Activated CD4-positive, alpha-beta T cell treated with anti-CD3 and anti-CD28 coated beads for 48 hours (primary cell): ENCODE data around the gene SH3PXD2B.
A peak's percentile ranks its signal among the peaks of the same experiment; 100 is the strongest.

Experiments used
- DNase-seq: peaks from one replicate; pipeline ENCODE4 v3.0.0-alpha.2; 2020

Gene SH3PXD2B

DNA sequence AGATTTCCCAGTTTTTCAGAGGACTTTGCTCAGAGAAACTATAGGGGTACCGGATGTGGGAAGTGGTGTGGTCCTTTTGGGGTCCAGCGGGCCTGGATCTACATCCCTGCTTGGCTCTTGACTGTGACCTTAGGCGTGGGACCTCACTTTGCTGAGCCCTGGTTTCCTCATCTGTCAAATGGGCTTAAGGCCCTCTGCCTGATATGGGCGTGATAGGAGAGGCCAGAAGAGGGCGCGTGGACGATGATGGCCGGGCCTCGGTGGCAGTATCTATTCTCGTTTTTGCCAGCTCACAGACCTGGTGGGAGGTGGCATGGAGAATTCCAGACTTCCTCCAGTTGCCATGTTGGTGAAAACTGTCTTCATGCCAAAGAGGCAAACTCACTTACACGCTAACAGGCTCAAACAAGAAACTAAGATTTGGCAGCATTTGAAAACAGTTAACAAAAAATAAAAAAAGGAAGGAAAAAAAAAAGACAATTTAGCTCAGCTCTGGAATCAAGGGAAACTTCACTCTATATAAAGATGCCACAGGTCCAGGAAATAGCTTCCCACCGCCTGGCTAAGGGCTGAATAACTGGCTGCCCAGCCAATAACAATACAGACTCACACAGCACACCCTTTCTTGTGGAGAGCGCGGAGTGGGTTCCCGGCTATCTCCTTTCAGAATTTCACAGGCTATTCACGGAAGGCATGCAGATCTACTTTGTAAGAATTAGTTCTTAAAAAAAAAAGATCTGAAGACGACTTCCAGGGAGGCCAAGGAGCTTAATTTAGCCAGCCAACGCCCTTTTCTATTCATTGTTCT is 1.7 kb downstream of the SH3PXD2B start:
- no peak for DNase-seq

GRCh38 chr5:172451771-172452197 is 2.5 kb downstream of the SH3PXD2B start:
- DNase-seq = peak; percentile 19

DNA sequence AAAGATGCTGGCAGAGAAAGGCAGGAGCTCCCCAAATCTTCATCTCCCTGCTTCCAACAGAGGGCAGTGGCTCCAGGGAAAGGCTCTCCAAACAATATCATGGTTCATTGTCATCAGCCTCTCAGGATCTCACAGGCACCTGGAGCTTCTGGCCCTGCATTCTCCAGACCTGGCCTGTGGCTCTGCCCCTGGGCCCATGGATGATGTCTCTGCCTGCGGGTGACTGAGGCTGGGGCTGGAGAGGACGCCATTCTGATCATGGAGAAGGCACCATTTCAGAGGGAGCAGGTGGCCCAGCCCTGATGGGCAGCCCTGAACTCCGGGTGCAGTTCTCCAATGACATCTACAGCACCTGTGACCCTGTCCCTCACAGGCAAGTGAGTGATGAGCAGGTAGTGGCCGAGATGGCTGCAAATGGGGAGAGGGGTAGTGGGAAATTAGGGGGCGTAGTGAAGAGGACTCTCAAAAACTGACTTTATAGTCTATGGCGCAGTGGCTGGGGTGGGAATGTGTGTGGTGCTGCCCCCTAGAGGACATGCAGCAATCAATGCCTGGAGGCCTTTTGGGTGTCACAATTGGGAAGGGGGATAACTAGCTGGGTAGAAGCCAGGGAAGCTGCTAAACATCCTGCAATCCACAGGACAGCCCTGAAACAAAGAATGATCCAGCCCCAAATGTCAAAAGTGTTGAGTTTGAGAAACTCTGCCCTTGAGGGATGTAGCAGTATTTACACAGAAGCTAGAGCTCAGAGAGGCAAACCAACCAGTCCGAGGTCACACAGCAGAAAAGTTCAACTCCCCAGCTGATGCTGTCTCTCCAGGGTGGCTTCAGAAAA is 3.2 kb downstream of the SH3PXD2B start:
- DNase-seq = peak; percentile 66

GRCh38 chr5:172450453-172450852 is 3.9 kb downstream of the SH3PXD2B start:
- no peak for DNase-seq

- DNase-seq = no peak
Measured at GRCh38 chr5:172448999-172449398, 5.3 kb downstream of the SH3PXD2B start.

GRCh38 chr5:172447646-172448365 is 6.5 kb downstream of the SH3PXD2B start:
- no peak for DNase-seq

- DNase-seq = no peak
Measured at GRCh38 chr5:172446336-172447051, 7.8 kb downstream of the SH3PXD2B start.

DNA sequence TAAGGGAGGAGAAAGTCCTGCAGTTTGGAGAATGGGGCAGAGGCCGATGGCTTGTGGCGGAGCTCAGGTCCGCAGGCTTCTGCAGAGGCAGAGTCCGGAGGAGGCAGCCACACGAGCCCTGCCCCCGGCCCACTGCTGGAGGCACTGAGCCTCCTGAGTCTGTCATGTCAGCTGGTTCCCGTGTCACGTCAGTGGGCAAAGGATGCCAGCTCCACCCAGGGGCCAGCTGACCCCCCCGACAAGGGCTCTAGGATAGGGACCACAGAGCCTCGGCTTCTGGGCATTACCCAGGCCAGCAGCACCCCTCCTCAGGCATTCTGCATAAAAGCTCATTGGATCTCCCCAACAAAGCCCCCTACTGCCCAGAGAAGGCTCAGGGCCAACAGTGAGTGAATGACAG is 8.5 kb downstream of the SH3PXD2B start:
- DNase-seq = no peak

- DNase-seq = no peak
Measured at GRCh38 chr5:172444626-172445365, 9.5 kb downstream of the SH3PXD2B start.

- DNase-seq = no peak
Measured at GRCh38 chr5:172444110-172444510, 10.2 kb downstream of the SH3PXD2B start.

DNA sequence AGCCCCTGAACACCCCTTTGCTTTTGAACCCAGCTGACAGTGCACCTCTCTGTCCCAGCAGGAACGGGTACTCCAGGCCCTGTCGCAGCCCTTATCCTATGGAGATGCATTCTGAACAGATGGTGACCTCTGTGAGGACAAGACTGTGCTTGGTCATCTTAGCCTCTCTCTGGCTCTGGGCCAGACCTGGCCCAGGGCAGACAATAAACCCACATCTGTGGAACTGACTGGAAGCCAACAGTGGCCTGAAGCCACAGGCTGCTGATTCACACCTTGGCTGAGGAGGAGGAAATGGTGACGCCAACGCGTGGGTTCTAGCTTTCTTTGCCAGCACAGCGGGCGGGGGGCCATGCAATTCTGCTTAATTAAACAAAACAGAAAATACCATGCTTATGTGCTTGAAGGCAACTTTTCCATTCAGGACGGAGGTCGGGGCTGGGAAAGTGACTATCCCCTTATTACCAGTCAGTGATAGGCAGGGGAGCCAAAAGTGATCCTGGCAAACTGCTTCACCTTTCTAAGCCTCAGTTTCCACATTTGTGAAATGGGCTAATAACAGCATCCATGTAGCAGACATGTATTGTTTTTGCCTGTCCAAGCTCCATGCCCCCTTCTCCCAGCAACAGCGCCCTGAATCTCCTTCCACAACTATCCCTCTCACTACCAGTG is 10.8 kb downstream of the SH3PXD2B start:
- DNase-seq = peak; percentile 84

GRCh38 chr5:172442592-172442991 is 11.7 kb downstream of the SH3PXD2B start:
- DNase-seq = no peak

- DNase-seq = no peak
Measured at GRCh38 chr5:172441262-172441751, 13.0 kb downstream of the SH3PXD2B start.

DNA sequence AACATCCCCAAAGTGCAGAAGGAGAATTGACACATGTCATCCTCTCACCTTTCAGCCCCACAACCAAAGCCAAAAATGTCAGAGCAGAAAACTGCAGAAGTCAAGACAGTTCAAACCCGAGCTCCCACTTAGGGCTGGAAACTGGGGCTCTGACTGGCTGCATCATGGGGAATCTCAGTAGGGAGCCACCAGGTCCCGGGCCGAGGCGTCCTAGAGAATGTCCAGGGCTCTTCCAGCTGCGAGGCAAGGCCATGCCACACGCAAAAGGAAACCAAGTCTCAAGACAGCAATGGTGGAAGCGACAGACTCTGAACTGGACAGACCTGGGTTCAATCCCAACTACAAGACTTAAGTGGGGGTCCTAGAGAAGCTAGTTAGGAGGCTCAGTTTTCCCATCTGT is 13.8 kb downstream of the SH3PXD2B start:
- no peak for DNase-seq

DNA sequence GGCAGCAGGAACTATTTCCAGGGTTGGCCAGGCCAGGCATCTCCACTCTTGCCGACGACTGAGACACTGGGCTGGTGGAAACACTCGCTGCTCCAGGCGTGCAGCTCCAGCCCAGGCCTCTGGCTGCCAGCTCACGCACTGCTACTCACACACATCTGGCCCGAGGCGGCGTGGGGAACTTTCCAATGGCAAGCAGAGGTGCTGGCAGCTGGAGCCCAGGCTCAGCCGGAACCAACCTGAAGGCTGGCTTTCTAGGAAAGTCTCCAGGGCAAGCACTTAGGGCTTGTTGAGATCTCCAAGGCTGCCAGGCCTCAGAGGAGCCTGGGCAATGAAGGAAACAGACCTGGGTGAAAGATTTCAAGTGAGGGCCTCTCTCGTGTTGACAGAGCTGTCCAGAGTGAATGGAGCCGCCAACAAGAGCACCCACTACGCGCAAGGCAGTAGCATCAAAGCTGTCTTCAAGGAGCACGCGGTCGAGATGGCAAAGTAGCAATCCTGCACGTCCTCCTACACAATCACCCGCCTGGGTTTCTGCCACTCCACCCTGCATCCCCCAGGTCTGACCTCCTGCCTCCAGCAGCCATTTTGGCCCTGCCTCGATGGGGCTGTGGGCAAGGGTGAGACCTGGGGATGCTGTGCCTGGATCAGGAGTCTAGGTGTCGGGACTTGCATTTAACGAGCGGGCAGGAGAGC is 14.4 kb downstream of the SH3PXD2B start:
- no peak for DNase-seq

GRCh38 chr5:172438319-172438668 is 16.0 kb downstream of the SH3PXD2B start:
- DNase-seq = no peak

DNA sequence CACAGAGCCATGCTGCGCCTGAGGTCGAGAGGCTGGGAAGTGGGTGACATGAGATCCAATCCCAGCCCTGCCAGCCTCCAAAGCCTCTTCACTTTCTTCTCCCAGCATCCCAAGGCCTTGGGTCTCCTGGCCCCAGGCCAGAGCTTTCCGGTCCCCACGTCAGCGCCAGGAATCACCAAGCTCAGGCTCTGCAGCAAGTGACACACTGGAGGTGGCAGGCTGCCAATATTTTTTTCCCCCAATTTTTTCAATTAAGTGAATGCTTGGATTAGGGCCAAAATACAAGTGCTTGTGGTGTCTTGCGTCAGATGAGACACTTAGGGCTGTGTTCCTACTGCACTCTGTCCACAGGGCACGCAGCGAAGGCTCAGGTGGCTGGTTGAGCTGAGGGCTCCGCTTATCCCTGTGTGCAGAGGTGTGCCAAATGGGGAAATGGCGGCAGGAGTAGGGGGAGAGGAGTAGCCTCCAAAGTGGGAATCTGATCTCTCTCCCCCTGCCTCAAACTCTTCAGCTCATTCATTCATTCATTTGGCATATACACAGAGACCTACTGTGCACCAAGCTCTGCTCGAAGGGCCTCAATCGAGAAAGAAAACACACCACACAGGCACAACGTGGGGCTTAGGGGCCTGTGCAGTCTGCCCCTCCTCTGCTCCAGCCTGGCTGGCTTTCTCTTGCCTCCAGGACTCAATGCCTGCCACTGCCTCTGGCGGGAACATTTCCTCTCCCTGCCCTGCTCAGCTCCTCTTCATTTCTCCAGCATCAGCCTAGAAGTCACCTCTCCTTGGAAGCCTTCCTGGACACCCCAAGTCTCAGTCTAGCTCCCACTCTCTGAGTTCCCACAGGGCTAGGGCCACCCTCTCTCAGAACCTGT is 16.6 kb downstream of the SH3PXD2B start:
- DNase-seq = no peak

- DNase-seq = no peak
Measured at GRCh38 chr5:172436879-172437369, 17.4 kb downstream of the SH3PXD2B start.
